Body of pancreas (tissue), 4 donors: ENCODE results near the gene SSMEM1.

Source experiments
- CTCF ChIP-seq, 7 experiments: fragments of 450-650 bp in 4 of 7; fragments of 200-600 bp in 3 of 7; sonication (generic) in 3 of 7; IDR thresholded peaks; one replicate each; pipeline ENCODE4 v1.5.1; 2016 to 2019; ENCODE audit warnings: antibody characterized with exemption in 7 of 7
- POLR2A ChIP-seq, 3 donors: fragments of 450-650 bp; IDR thresholded peaks; one replicate each; pipeline ENCODE4 v1.6.1; 2016; ENCODE audit warnings: antibody characterized with exemption in 3 of 3, mild to moderate bottlenecking in 2 of 3

- no peak for TF ChIP-seq CTCF (IDR thresholded peaks at IDR 0.05)
- no peak for TF ChIP-seq POLR2A (IDR thresholded peaks at IDR 0.05)
Observed at GRCh38 chr7:130216750-130217149, 9.1 kb downstream of the SSMEM1 start.
